Endothelial cell of umbilical vein (primary cell): Measurements from ENCODE around the gene PSMA3. TPM values are rescaled to one million over a fixed set of nuclear protein-coding genes. Genes with fewer than 3 reads are reported as not detected.

ENCODE experiments used
- BruUV-seq: library from RNA; stranded (reverse); fragments of 400-500 nt; replicated peaks from 2 replicates; lab custom pipeline; 2021; lab: Mats Ljungman, UMichigan
- CTCF ChIA-PET: fragments of 300-600, 350-600 bp; sonication (Branson Sonifier 250); formaldehyde crosslinking; loops from one replicate; lab custom pipeline; 2021; ENCODE audit warnings: antibody characterized with exemption, inconsistent platforms; lab: Charles Lee
- POLR2A ChIA-PET: fragments of 300-600, 350-600 bp; sonication (Branson Sonifier 250); formaldehyde crosslinking; loops from one replicate; lab custom pipeline; 2021; ENCODE audit warnings: antibody characterized with exemption, inconsistent platforms; lab: Charles Lee
- DNase-seq: peaks from one replicate; pipeline ENCODE4 v3.0.0-alpha.2; 2011; ENCODE audit warnings: low read depth, low spot score
- FAIRE-seq: peaks from 2 replicates; lab custom pipeline; 2011; peaks lifted over from hg19 to GRCh38; lab: Jason Lieb, UNC
- H2AFZ ChIP-seq: 2 replicates; pipeline ENCODE4 v1.6.0; 2012; ENCODE audit warnings: low read depth, low read length, control low read depth, inconsistent platforms
- H3K27ac ChIP-seq: 2 replicates; pipeline ENCODE4 v1.5.1; 2011; ENCODE audit warnings: low read depth, mild to moderate bottlenecking, control low read depth, low read length, moderate library complexity; ENCODE audit not compliant: insufficient read depth
- H3K27me3 ChIP-seq, 2 experiments: 2 replicates each; pipeline versions ENCODE4 v1.6.0 to v1.6.1; 2011; ENCODE audit warnings: low read length in 2 of 2, mixed read lengths in 1 of 2; ENCODE audit not compliant: control insufficient read depth in 2 of 2, insufficient read depth in 2 of 2
- H3K36me3 ChIP-seq, 2 experiments: 2 replicates in 1 of 2; 3 replicates in 1 of 2; pipeline ENCODE4 v1.5.1; 2011; ENCODE audit warnings: low read length in 2 of 2, mild to moderate bottlenecking in 1 of 2, moderate library complexity in 1 of 2; ENCODE audit not compliant: control insufficient read depth in 2 of 2, insufficient read depth in 2 of 2; ENCODE audit errors: extremely low read depth in 1 of 2
- H3K4me1 ChIP-seq: 3 replicates; pipeline ENCODE4 v1.5.1; 2011; ENCODE audit warnings: mild to moderate bottlenecking, low read length; ENCODE audit not compliant: control insufficient read depth, insufficient read depth; ENCODE audit errors: extremely low read depth
- H3K4me2 ChIP-seq: 2 replicates; pipeline ENCODE4 v1.6.1; 2011; ENCODE audit warnings: low read length, control low read depth, mixed read lengths; ENCODE audit not compliant: insufficient read depth
- H3K4me3 ChIP-seq, 3 experiments: fragments of 200-600 bp in 1 of 3; sonication (generic), shearing (Covaris generic) in 1 of 3; replicated peaks in 1 of 3; 2 replicates each; pipeline ENCODE4 v1.5.1; 2011 to 2016; ENCODE audit warnings: control low read depth in 3 of 3, low read length in 3 of 3, mild to moderate bottlenecking in 2 of 3, inconsistent platforms in 1 of 3, low read depth in 1 of 3, moderate library complexity in 1 of 3; ENCODE audit not compliant: insufficient read depth in 1 of 3
- H3K79me2 ChIP-seq: 2 replicates; pipeline ENCODE4 v1.6.0; 2012; ENCODE audit warnings: low read length, inconsistent platforms; ENCODE audit not compliant: control insufficient read depth, insufficient read depth
- H3K9ac ChIP-seq: replicated peaks from 2 replicates; pipeline ENCODE3; 2011; ENCODE audit warnings: low read length, control low read depth; ENCODE audit not compliant: insufficient read depth; ENCODE audit errors: extremely low read depth
- H3K9me1 ChIP-seq: replicated peaks from 3 replicates; pipeline ENCODE4 v1.6.0; 2011; ENCODE audit warnings: mild to moderate bottlenecking, low read length; ENCODE audit not compliant: control insufficient read depth, insufficient read depth; ENCODE audit errors: extremely low read depth
- H3K9me3 ChIP-seq: replicated peaks from 2 replicates; pipeline ENCODE4 v1.5.1; 2012; ENCODE audit warnings: low read length, inconsistent platforms; ENCODE audit not compliant: control insufficient read depth, insufficient read depth
- H4K20me1 ChIP-seq: replicated peaks from 2 replicates; pipeline ENCODE3; 2011; ENCODE audit warnings: mild to moderate bottlenecking, low read length; ENCODE audit not compliant: control insufficient read depth, insufficient read depth; ENCODE audit errors: extremely low read depth
- EZH2 ChIP-seq: IDR thresholded peaks from 2 replicates; pipeline ENCODE4 v1.6.1; 2012; ENCODE audit warnings: borderline replicate concordance, low read depth, mild to moderate bottlenecking, moderate library complexity, low read length, inconsistent platforms; ENCODE audit not compliant: severe bottlenecking
- FOS ChIP-seq: IDR thresholded peaks from 2 replicates; pipeline ENCODE4 v1.6.1; 2011; ENCODE audit warnings: mild to moderate bottlenecking, low read length, moderate library complexity, borderline replicate concordance; ENCODE audit not compliant: insufficient read depth
- GATA2 ChIP-seq: IDR thresholded peaks from 2 replicates; pipeline ENCODE4 v1.7.0; 2011; ENCODE audit warnings: low read depth, mild to moderate bottlenecking, moderate library complexity, mixed read lengths, low read length; ENCODE audit not compliant: insufficient read length, insufficient read depth
- JUN ChIP-seq: IDR thresholded peaks from 2 replicates; pipeline ENCODE4 v1.6.1; 2011; ENCODE audit warnings: borderline replicate concordance, low read depth; ENCODE audit not compliant: insufficient read length, insufficient read depth
- MYC ChIP-seq: IDR thresholded peaks from one replicate; pipeline ENCODE4 v1.6.1; 2011; ENCODE audit warnings: mild to moderate bottlenecking, low read depth, low read length
- POLR2A ChIP-seq: IDR thresholded peaks from 2 replicates; pipeline ENCODE4 v1.6.1; 2012; ENCODE audit warnings: low read depth, mild to moderate bottlenecking, control low read depth, low read length
- POLR2AphosphoS5 ChIP-seq: IDR thresholded peaks from 2 replicates; pipeline ENCODE4 v1.6.1; 2012; ENCODE audit warnings: low read depth, mild to moderate bottlenecking, control low read depth, low read length, moderate library complexity; ENCODE audit not compliant: insufficient read depth
- dilution Hi-C: fragments of 300-500 bp; cut with MboI; formaldehyde crosslinking; loops from one replicate; pipeline ENCODE4 v1.15.0; 2019; ENCODE audit warnings: low sequenced_read_pairs; ENCODE audit not compliant: extremely low pct_ligation_motif_present
- intact Hi-C: fragments of 100-400 bp; cut with micrococcal nuclease; formaldehyde crosslinking; loops from one replicate; pipeline ENCODE4 v1.10.0; 2022
- polyA plus RNA-seq, 4 experiments: library from polyadenylated mRNA; depleted of rRNA in 3 of 4; stranded (reverse) in 3 of 4; unstranded in 1 of 4; fragments of >200 nt; gene quantifications; 2 replicates each; pipeline versions ENCODE4 v1.2.1 to v1.2.3, GENCODE V29; 2011 to 2012; ENCODE audit warnings: missing spikeins in 1 of 4
- total RNA-seq: library from RNA; stranded (reverse); gene quantifications from 2 replicates; pipeline ENCODE4 v1.2.3, GENCODE V29; 2021
- TF ChIP-seq, protein P1 (sequence below): IDR thresholded peaks from 2 replicates; pipeline ENCODE4 v1.6.1; 2011; ENCODE audit not compliant: insufficient read depth, insufficient read length
- TF ChIP-seq, protein P2 (sequence below), 2 donors: IDR thresholded peaks; 1 replicate in 1 of 2; 2 replicates in 1 of 2; pipeline ENCODE4 v1.5.1; 2011; ENCODE audit warnings: low read length in 2 of 2, mild to moderate bottlenecking in 2 of 2, moderate library complexity in 2 of 2, control low read depth in 1 of 2, inconsistent platforms in 1 of 2, low read depth in 1 of 2; ENCODE audit not compliant: insufficient read depth in 1 of 2; ENCODE audit errors: extremely low read depth in 1 of 2

PSMA3 gene
- total and polyA plus RNA-seq, 2 donors (not counting 3 experiments of a cell fraction or from before 2014, with no cell fraction given) = 240 to 297 TPM

DNA sequence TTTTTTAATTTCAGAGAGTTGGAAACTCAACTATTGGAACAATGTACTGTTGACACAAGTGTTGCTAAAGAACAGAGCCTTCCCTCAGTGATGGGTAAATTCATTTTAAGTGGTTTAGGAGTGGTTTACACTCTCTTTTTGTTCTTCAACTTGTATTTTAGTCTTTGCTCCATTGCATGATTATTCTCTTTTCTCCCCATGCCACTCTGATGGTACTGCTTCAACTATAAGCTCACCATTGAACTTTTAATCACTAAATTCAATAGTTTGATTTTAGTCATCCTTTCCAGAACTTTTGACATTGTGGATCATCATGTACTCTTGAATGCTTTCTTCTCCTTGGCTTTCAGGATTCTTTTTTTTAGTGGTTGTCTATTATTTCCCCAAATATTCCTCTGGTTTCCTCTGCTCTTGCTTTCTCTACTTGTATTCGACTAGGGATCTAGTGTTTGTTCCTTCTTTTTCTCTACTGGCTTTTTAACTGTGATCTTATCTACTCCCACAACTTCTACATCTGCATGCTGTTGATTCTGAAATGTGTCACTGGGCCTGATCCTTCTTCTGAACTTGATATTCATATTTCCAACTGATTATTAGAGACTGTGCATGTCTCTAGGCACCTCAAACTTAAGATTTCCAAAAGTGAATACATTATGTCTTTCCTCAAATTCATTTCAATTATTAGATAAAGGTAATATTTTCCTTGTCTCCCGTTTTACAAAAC, 29.3 kb upstream of the PSMA3 start:
- H3K4me3 ChIP-seq = no peak overlapping the region
- intact Hi-C loops = no loop called here
- ChIA-PET CTCF (no interaction called here), POLR2A (no interaction called here)
- no peak for DNase-seq
- no peak overlapping the region for H2AFZ ChIP-seq
- H3K36me3 ChIP-seq = peaks cover 6 to 9% of the 10 kb centered on the region in 2 experiments
- no peaks in the 10 kb centered on the region for H3K9me1 ChIP-seq
- no peaks in the 10 kb centered on the region for H3K27me3 ChIP-seq
- H3K79me2 ChIP-seq = no peaks in the 10 kb centered on the region
- H3K9ac ChIP-seq = no peak overlapping the region
- no peak for FAIRE-seq
- H3K27ac ChIP-seq = no peak overlapping the region
- H3K4me2 ChIP-seq = no peak overlapping the region
- BruUV-seq = no TSS peak
- no peaks in the 10 kb centered on the region for H4K20me1 ChIP-seq
- H3K9me3 ChIP-seq = no peaks in the 10 kb centered on the region
- dilution Hi-C loops = no loop called here
- TF ChIP-seq POLR2AphosphoS5 = no peak
- TF ChIP-seq, protein P1, sequence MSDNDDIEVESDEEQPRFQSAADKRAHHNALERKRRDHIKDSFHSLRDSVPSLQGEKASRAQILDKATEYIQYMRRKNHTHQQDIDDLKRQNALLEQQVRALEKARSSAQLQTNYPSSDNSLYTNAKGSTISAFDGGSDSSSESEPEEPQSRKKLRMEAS = no peak
- no peaks in the 10 kb centered on the region for H3K4me1 ChIP-seq

DNA sequence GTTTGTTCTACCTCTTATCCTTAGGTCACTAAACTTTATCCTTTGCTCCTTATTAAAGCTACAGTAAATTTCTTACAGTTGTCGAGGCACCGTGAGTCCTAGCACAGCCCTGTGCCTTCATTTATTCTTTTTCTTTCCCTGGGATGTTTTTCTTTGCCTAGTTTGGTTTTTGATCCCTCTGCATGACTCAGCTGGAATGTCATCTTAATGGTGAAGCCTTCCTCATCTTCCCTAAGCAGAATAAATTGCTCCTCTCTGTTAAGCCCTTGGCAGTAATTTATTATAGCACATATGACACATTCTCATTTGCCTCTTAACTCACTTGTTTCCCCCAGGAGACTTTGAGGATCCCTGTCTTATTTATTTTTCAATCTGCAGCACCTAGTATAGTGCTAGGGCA, 28.1 kb upstream of the PSMA3 start:
- Histone ChIP-seq H3K4me1 (no peaks in the 10 kb centered on the region), H2AFZ (no peak overlapping the region), H3K9me1 (no peaks in the 10 kb centered on the region), H3K27me3 (no peaks in the 10 kb centered on the region), H3K4me2 (no peak overlapping the region), H4K20me1 (no peaks in the 10 kb centered on the region), H3K9ac (no peak overlapping the region), H3K79me2 (no peaks in the 10 kb centered on the region), H3K27ac (no peak overlapping the region), H3K9me3 (no peaks in the 10 kb centered on the region), H3K4me3 (no peak overlapping the region), H3K36me3 (peaks cover 6 to 9% of the 10 kb centered on the region in 2 experiments)
- POLR2A ChIA-PET = no interaction called here
- no TSS peak for BruUV-seq
- dilution Hi-C loops = no loop called here
- CTCF ChIA-PET = interaction anchor here (1.0 kb wide), 1 partner anchor 12 kb away, joined by 5 read pairs; no protein-coding TSS in a partner anchor
- TF ChIP-seq, protein P1 = no peak
- TF ChIP-seq POLR2AphosphoS5 = no peak
- no peak for TF ChIP-seq EZH2
- TF ChIP-seq FOS = no peak
- TF ChIP-seq JUN = no peak
- TF ChIP-seq GATA2 = no peak
- no peak for TF ChIP-seq MYC
- TF ChIP-seq, protein P2, sequence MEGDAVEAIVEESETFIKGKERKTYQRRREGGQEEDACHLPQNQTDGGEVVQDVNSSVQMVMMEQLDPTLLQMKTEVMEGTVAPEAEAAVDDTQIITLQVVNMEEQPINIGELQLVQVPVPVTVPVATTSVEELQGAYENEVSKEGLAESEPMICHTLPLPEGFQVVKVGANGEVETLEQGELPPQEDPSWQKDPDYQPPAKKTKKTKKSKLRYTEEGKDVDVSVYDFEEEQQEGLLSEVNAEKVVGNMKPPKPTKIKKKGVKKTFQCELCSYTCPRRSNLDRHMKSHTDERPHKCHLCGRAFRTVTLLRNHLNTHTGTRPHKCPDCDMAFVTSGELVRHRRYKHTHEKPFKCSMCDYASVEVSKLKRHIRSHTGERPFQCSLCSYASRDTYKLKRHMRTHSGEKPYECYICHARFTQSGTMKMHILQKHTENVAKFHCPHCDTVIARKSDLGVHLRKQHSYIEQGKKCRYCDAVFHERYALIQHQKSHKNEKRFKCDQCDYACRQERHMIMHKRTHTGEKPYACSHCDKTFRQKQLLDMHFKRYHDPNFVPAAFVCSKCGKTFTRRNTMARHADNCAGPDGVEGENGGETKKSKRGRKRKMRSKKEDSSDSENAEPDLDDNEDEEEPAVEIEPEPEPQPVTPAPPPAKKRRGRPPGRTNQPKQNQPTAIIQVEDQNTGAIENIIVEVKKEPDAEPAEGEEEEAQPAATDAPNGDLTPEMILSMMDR (IDR thresholded peaks at IDR 0.05; ENCODE audit: extremely low read depth in 1 of 2, insufficient read depth in 1 of 2, low read depth in 1 of 2, low read length in 2 of 2) = no peak
- TF ChIP-seq POLR2A = no peak
- FAIRE-seq = no peak
- intact Hi-C loops = no loop called here
- DNase-seq = no peak
